ENCODE data around the gene SFRP4. TPM values are rescaled to one million over a fixed set of nuclear protein-coding genes. Genes with fewer than 3 reads are reported as not detected.

The SFRP4 gene
- total and polyA plus RNA-seq, 2 donors from 2014 or later = 1.5 to 6.8 TPM

GRCh38 chr7:37930226-37930948 is 13.8 kb upstream of the SFRP4 start:
- peak in 1 of 5 donors; percentile 13 for DNase-seq
- no peaks in the 10 kb centered on the region for H3K36me3 ChIP-seq (ENCODE audit: control insufficient read depth in 2 of 3, insufficient read depth in 3 of 3, low read length in 3 of 3)
- TF ChIP-seq, protein P1, sequence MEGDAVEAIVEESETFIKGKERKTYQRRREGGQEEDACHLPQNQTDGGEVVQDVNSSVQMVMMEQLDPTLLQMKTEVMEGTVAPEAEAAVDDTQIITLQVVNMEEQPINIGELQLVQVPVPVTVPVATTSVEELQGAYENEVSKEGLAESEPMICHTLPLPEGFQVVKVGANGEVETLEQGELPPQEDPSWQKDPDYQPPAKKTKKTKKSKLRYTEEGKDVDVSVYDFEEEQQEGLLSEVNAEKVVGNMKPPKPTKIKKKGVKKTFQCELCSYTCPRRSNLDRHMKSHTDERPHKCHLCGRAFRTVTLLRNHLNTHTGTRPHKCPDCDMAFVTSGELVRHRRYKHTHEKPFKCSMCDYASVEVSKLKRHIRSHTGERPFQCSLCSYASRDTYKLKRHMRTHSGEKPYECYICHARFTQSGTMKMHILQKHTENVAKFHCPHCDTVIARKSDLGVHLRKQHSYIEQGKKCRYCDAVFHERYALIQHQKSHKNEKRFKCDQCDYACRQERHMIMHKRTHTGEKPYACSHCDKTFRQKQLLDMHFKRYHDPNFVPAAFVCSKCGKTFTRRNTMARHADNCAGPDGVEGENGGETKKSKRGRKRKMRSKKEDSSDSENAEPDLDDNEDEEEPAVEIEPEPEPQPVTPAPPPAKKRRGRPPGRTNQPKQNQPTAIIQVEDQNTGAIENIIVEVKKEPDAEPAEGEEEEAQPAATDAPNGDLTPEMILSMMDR (IDR thresholded peaks at IDR 0.05; ENCODE audit: borderline replicate concordance, extremely low read depth, insufficient read depth) = no peak
- no peak for FAIRE-seq
- no peaks in the 10 kb centered on the region for H3K27me3 ChIP-seq (ENCODE audit: control insufficient read depth, insufficient read depth, low read length)
- no peak overlapping the region for H3K4me3 ChIP-seq (ENCODE audit: low read length in 3 of 3)
- H3K9ac ChIP-seq (ENCODE audit: low read length in 3 of 3) = no peak overlapping the region
- H3K4me1 ChIP-seq (ENCODE audit: control insufficient read depth in 2 of 3, insufficient read depth in 2 of 3, low read depth in 1 of 3, low read length in 3 of 3) = peaks cover 0 to 2% (median 0%) of the 10 kb centered on the region in 3 donors
- H3K27ac ChIP-seq (ENCODE audit: low read depth in 2 of 2, low read length in 2 of 2) = no peak overlapping the region
- no peaks in the 10 kb centered on the region for H3K9me3 ChIP-seq (ENCODE audit: control insufficient read depth in 2 of 3, insufficient read depth in 1 of 3, low read length in 3 of 3)
- intact Hi-C loops (cut with DNase I) = no loop called here

- no peaks in the 10 kb centered on the region for H3K27me3 ChIP-seq (ENCODE audit: control insufficient read depth, insufficient read depth, low read length)
- intact Hi-C loops (cut with DNase I) = no loop called here
- H3K4me3 ChIP-seq (ENCODE audit: low read length in 3 of 3) = no peak overlapping the region
- H3K4me1 ChIP-seq (ENCODE audit: control insufficient read depth in 2 of 3, insufficient read depth in 2 of 3, low read depth in 1 of 3, low read length in 3 of 3) = peaks cover 0 to 2% (median 0%) of the 10 kb centered on the region in 3 donors
- H3K9ac ChIP-seq (ENCODE audit: low read length in 3 of 3) = no peak overlapping the region
- no peaks in the 10 kb centered on the region for H3K36me3 ChIP-seq (ENCODE audit: control insufficient read depth in 2 of 3, insufficient read depth in 3 of 3, low read length in 3 of 3)
- no peak overlapping the region for H3K27ac ChIP-seq (ENCODE audit: low read depth in 2 of 2, low read length in 2 of 2)
- FAIRE-seq (no peak), DNase-seq (no peak)
- TF ChIP-seq, protein P1 (IDR thresholded peaks at IDR 0.05; ENCODE audit: borderline replicate concordance, extremely low read depth, insufficient read depth) = no peak
- H3K9me3 ChIP-seq (ENCODE audit: control insufficient read depth in 2 of 3, insufficient read depth in 1 of 3, low read length in 3 of 3) = no peaks in the 10 kb centered on the region
Measured at GRCh38 chr7:37928878-37929277, 12.3 kb upstream of the SFRP4 start.

DNA sequence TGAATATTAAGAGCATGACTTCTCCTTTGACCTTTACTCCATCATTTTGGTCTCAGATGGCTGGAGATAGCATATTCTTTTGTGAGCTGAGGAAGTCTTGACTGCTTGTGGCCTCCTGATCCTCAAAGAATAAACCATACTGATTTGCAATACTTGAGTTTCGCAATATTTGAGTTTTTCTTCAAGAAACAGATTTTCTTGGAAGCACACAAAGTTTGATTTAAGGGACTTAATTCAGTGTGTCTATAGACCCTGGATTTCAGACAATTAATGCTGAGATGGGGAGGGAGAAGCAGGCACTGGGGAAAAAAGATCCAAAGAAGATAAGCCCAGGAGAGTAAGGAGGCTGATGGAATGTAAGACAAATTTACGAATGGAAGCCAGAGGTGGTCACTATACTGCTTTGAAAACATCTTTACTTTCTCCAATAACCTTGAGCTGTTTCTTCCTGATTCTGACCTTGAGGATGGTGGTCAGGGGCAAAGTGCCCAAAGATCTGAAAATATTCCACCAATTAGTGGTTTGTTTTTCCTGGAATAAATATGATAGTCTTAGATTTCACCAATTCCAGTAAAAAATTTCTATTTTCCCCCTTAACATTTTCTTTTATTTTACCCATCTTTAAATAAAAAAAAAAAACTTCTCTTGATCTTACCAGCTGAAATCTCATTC is 11.3 kb upstream of the SFRP4 start:
- H3K4me3 ChIP-seq (ENCODE audit: low read length in 3 of 3) = no peak overlapping the region
- DNase-seq = no peak
- H3K27me3 ChIP-seq (ENCODE audit: control insufficient read depth, insufficient read depth, low read length) = no peaks in the 10 kb centered on the region
- H3K36me3 ChIP-seq (ENCODE audit: control insufficient read depth in 2 of 3, insufficient read depth in 3 of 3, low read length in 3 of 3) = no peaks in the 10 kb centered on the region
- no peaks in the 10 kb centered on the region for H3K9me3 ChIP-seq (ENCODE audit: control insufficient read depth in 2 of 3, insufficient read depth in 1 of 3, low read length in 3 of 3)
- intact Hi-C loops (cut with DNase I) = no loop called here
- H3K4me1 ChIP-seq (ENCODE audit: control insufficient read depth in 2 of 3, insufficient read depth in 2 of 3, low read depth in 1 of 3, low read length in 3 of 3) = peaks cover 0 to 2% (median 0%) of the 10 kb centered on the region in 3 donors
- TF ChIP-seq, protein P1 (IDR thresholded peaks at IDR 0.05; ENCODE audit: borderline replicate concordance, extremely low read depth, insufficient read depth) = no peak
- no peak overlapping the region for H3K27ac ChIP-seq (ENCODE audit: low read depth in 2 of 2, low read length in 2 of 2)
- no peak overlapping the region for H3K9ac ChIP-seq (ENCODE audit: low read length in 3 of 3)
- FAIRE-seq = no peak

All from kidney (tissue), 14 donors.